NB4 (cell line): Measurements from ENCODE around the gene GRIA1.

ENCODE experiments used
- DNase-seq: peaks from one replicate; pipeline ENCODE4 v3.0.0; 2010; ENCODE audit warnings: low read depth
- H3K4me3 ChIP-seq: one replicate; pipeline ENCODE4 v1.5.1; 2011; ENCODE audit warnings: mild to moderate bottlenecking, low read depth, low read length, moderate library complexity
- MYC ChIP-seq: IDR thresholded peaks from 2 replicates; pipeline ENCODE4 v1.6.1; 2011; ENCODE audit warnings: low read depth, low read length
- POLR2A ChIP-seq: IDR thresholded peaks from 2 replicates; pipeline ENCODE4 v1.6.1; 2011; ENCODE audit warnings: mild to moderate bottlenecking; ENCODE audit not compliant: insufficient read length; ENCODE audit errors: extremely low read depth
- TF ChIP-seq, protein P1 (sequence below): IDR thresholded peaks from one replicate; pipeline ENCODE4 v1.5.1; 2012; ENCODE audit warnings: low read depth, low read length
- TF ChIP-seq, protein P2 (sequence below): IDR thresholded peaks from 2 replicates; pipeline ENCODE4 v1.6.1; 2011; ENCODE audit warnings: low read depth, low read length

The GRIA1 gene

DNA sequence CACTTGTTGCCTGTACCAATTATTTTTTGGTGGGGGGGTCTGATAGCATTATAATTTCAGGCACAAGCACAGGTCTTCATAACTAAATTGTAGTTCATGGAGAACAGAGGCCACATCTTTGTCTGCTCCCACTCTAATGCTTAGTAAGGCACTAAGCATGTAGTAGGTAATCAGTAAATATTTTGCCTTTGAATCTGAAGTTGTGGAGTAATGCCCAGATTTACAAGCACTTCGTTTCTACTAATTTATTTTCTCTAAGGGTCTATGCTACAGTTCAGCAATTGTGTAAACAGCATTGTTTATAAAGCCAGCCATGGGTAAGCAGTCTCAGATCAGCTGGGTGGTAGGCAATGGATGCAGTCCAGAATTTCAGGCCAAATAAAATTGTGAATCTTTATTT, 78.6 kb downstream of the GRIA1 start:
- no peak overlapping the region for H3K4me3 ChIP-seq
- no peak for TF ChIP-seq POLR2A
- TF ChIP-seq, protein P1, sequence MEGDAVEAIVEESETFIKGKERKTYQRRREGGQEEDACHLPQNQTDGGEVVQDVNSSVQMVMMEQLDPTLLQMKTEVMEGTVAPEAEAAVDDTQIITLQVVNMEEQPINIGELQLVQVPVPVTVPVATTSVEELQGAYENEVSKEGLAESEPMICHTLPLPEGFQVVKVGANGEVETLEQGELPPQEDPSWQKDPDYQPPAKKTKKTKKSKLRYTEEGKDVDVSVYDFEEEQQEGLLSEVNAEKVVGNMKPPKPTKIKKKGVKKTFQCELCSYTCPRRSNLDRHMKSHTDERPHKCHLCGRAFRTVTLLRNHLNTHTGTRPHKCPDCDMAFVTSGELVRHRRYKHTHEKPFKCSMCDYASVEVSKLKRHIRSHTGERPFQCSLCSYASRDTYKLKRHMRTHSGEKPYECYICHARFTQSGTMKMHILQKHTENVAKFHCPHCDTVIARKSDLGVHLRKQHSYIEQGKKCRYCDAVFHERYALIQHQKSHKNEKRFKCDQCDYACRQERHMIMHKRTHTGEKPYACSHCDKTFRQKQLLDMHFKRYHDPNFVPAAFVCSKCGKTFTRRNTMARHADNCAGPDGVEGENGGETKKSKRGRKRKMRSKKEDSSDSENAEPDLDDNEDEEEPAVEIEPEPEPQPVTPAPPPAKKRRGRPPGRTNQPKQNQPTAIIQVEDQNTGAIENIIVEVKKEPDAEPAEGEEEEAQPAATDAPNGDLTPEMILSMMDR = no peak
- no peak for TF ChIP-seq MYC
- TF ChIP-seq, protein P2, sequence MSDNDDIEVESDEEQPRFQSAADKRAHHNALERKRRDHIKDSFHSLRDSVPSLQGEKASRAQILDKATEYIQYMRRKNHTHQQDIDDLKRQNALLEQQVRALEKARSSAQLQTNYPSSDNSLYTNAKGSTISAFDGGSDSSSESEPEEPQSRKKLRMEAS = no peak
- DNase-seq = no peak

DNA sequence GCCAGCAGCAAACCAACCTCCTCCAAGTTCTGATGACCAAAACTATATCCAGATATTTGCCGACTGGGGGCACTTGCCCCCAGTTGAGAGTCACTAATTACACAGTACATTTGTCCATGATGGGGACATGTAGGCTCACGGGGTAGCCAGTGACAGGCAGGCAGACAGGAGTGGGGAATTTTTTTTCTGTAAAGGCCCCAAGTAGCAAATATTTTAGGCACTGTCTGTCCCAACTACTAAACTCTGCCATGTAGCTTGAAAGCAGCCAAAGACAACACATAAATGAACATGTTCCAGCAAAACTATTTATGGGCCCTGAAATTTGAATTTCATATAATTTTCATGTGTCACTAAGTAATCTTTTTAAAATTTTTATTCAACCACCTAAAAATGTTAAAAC, 80.7 kb downstream of the GRIA1 start:
- no peak for DNase-seq
- TF ChIP-seq POLR2A (no peak), MYC (no peak)
- TF ChIP-seq, protein P1 = no peak
- TF ChIP-seq, protein P2 = no peak
- H3K4me3 ChIP-seq = no peak overlapping the region

DNA sequence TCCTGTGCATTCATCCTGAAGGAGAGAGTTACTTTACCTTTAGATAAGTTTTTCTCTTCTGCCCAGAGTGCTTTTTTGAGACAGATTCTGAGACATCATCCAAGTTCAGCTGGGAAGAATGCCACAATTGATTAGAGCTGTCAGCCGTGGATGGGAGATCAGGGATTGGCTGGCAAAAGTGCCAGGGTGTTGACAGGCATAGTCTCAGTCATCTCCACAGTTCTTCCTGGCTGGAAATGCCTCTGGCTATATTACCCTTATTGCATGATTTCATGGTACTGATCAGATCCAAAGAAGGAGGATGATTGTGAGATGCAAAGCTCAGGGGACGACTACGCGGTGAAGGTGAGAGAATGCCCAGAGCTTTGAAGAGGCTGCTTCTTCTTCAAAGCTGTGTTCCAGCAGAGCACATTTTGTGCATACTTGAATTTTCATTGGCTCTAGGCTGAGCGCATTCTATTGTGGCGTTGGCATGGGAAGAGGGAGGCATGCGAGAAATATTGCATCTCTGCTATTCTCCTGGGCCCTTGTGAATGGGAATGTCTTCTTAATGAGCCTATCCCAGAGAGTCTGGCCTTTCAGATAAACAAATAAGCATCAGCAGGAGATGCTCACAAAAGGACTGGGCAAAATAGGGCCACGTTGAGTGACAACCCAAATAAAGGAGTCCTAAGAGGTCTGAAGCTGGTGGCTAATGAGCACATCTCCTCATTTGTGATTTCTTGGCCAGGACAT, 82.1 kb downstream of the GRIA1 start:
- no peak for DNase-seq
- TF ChIP-seq, protein P2 = no peak
- TF ChIP-seq, protein P1 = no peak
- TF ChIP-seq MYC (no peak), POLR2A (no peak)
- H3K4me3 ChIP-seq = no peak overlapping the region

DNA sequence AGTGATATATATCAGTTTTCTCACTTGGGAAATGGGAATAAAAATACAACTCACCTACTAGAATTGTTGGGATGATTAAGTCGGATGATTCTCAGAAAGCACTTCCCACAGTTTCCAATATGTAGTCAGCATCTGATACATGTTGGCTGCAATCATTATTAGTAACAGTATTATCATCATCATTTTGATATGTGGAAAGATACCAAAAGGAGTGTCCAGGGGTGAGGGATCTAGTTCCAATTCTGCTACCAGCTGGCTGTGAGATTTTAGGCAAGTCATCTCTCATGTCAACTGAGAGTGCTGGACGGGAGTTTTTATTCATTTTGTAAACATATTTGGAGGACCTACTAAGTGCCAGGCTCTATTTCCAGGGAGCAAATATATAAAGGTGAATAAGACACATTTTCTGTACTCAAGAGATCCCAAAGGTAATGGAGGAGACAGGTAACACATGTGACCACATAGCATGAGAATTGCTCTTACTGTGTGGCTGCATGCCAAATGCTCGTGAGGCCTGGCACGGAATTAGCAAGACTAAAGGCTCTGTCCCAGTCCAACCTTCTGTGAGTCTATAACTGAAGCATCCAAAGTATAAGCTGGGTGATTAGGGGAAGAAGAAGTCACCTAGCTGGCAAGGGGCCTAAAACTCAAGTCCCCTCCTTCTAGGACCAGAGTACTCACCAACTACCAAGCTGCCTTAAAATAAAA, 83.0 kb downstream of the GRIA1 start:
- H3K4me3 ChIP-seq = no peak overlapping the region
- TF ChIP-seq, protein P1 = no peak
- TF ChIP-seq POLR2A = no peak
- no peak for TF ChIP-seq MYC
- TF ChIP-seq, protein P2 = no peak
- no peak for DNase-seq

DNA sequence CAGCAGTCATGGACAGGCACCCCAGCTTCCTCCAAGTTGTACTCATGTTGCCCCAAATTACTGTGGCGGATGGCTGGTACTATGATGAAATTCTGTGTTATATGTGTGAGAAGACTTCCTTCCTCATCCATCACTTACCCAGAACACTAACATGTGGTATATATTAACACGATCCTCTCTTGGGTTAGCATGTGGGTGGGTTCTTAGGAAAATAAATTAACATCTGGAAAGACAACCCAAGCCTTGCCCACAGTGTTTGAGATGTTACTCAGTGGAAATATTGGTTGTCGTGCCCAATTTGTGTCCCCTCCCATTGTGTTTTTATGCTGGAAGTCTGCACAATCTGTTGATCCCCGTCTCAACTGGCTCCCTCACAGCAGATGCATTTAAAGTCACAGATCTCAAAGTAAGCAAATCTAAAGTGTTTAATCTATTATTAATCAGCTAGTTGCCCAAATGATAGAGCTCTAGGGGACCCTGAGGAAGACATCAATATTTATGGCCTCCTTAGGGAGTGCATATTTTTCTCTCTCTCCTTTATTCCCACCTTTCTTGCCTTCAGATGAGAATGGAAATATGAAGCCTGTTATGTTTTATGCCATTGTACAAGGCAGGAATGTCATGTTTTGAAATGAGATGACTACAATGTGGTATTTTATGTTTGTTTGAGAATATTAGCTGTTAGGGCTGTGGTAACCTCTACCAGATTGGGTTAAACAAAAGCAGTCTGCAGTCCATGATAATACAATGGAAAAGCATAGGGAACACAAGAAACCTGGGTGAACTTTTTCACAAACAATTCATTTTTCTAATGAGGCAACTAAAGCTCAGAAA, 93.9 kb downstream of the GRIA1 start:
- TF ChIP-seq POLR2A (no peak), MYC (no peak)
- TF ChIP-seq, protein P2 = no peak
- TF ChIP-seq, protein P1 = no peak
- no peak for DNase-seq
- no peak overlapping the region for H3K4me3 ChIP-seq
